Right lobe of liver (tissue), 4 donors: ENCODE measurements around the gene GIMAP2.

Experiments used
- CTCF ChIP-seq, 4 donors: fragments of 200-600 bp in 3 of 4; fragments of 450-650 bp in 1 of 4; IDR thresholded peaks; one replicate each; pipeline versions ENCODE4 v1.5.1 to v1.8.0; 2016 to 2022; ENCODE audit warnings: antibody characterized with exemption in 4 of 4, mild to moderate bottlenecking in 2 of 4
- POLR2A ChIP-seq: fragments of 450-650 bp; IDR thresholded peaks from one replicate; pipeline ENCODE4 v1.6.1; 2017; ENCODE audit warnings: antibody characterized with exemption, mild to moderate bottlenecking
- donor health status: DM: no; HTN: no; CAD: no.
- donor health status: DM: no; HTN: no; CAD: no.
- donor health status: DM: no; HTN: yes; CAD: no.

GRCh38 chr7:150736864-150737263 is 51.4 kb downstream of the GIMAP2 start:
- TF ChIP-seq POLR2A, result no peak
- no peak for TF ChIP-seq CTCF (IDR thresholded peaks at IDR 0.05)
